ENCODE measurements around the gene ERCC1.
A peak's percentile ranks its signal among the peaks of the same experiment; 100 is the strongest.
"Not testable (repeated sequence)": the region's sequence is repeated elsewhere in the genome, so short reads cannot be mapped to it uniquely, and the experiment has no call there.

Gene ERCC1

GRCh38 chr19:45424191-45425058 is 708 bp upstream of the ERCC1 start:
- peak; percentile 58 for DNase-seq

GRCh38 chr19:45423033-45423588 is 606 bp downstream of the ERCC1 start:
- peak; percentile 90 for DNase-seq

- no peak for DNase-seq
These were observed 1.7 kb downstream of the ERCC1 start for GRCh38 chr19:45421947-45422498.

- DNase-seq = no peak
These were observed 2.8 kb downstream of the ERCC1 start for GRCh38 chr19:45420871-45421270.

GRCh38 chr19:45420356-45420755 is 3.4 kb downstream of the ERCC1 start:
- no peak for DNase-seq

- DNase-seq = no peak
These were observed 3.8 kb downstream of the ERCC1 start for GRCh38 chr19:45419895-45420294.

GRCh38 chr19:45419396-45419795 is 4.3 kb downstream of the ERCC1 start:
- no peak for DNase-seq

- no peak for DNase-seq
These were observed 4.9 kb downstream of the ERCC1 start for GRCh38 chr19:45418802-45419201.

- no peak for DNase-seq
These were observed 6.6 kb downstream of the ERCC1 start for GRCh38 chr19:45417151-45417550.

GRCh38 chr19:45414468-45414867 is 9.2 kb downstream of the ERCC1 start:
- no peak for DNase-seq

GRCh38 chr19:45413497-45413896 is 10.2 kb downstream of the ERCC1 start:
- DNase-seq = no peak

GRCh38 chr19:45410330-45410729 is 13.4 kb downstream of the ERCC1 start:
- not testable (repeated sequence) for DNase-seq

- no peak for DNase-seq
These were observed 14.2 kb downstream of the ERCC1 start for GRCh38 chr19:45409557-45409920.

GRCh38 chr19:45408830-45409556 is 14.7 kb downstream of the ERCC1 start:
- DNase-seq = no peak

GRCh38 chr19:45408121-45408520 is 15.6 kb downstream of the ERCC1 start:
- DNase-seq = no peak

- not testable (repeated sequence) for DNase-seq
These were observed 16.1 kb downstream of the ERCC1 start for GRCh38 chr19:45407585-45407984.

- no peak for DNase-seq
These were observed 16.7 kb downstream of the ERCC1 start for GRCh38 chr19:45407091-45407375.

- DNase-seq = peak; percentile 84
These were observed 17.3 kb downstream of the ERCC1 start, which contains the start of gene POLR1G for GRCh38 chr19:45406226-45407090. POLR1G (plus strand) TSS chr19:45406644; CDS start chr19:45406697, 53 bp downstream.

- peak; percentile 87 for DNase-seq
These were observed 18.1 kb downstream of the ERCC1 start for GRCh38 chr19:45405435-45406225.

GRCh38 chr19:45404557-45405434 is 18.9 kb downstream of the ERCC1 start, which contains the start of gene PPP1R13L:
PPP1R13L (minus strand) TSS chr19:45405069; CDS start chr19:45398318, 6,751 bp downstream.
- peak; percentile 77 for DNase-seq

Data from stimulated activated CD4-positive, alpha-beta T cell treated with anti-CD3 and anti-CD28 coated beads, Interleukin-1b, Interleukin-23, amount 100 ng/mL, for 48 hours (primary cell).